ENCODE results near the gene SMCO3. TPM values are rescaled to one million over a fixed set of nuclear protein-coding genes. Genes with fewer than 3 reads are reported as not detected.
A peak's percentile ranks its signal among the peaks of the same experiment; 100 is the strongest.

SMCO3 gene
- total RNA-seq, 1 experiment from 2014 or later, result not detected

DNA sequence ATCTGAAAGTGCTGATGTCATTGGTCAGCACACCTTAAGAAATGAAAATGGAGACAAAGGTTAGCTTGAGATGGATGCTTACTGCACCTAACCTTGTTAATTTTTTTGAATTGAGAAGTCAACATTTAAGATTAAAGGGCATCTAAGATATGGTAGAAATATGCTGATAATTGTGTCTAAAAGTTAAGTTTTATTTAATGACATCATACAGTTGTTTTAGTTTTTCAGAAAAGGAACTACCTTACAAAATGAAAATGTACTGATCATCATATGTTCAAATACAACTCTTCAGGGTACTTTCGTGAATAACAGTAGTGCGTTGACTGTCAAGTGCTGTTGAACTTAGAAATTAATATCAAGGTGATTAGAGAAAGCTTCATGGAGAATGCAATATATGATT, 2.5 kb downstream of the SMCO3 start:
- POLR2A ChIA-PET (ENCODE audit: unreplicated experiment), result no interaction called here
- Histone ChIP-seq H3K9ac (ENCODE audit: low read length) (no peak overlapping the region), H3F3A (ENCODE audit: low read length, unreplicated experiment) (no peaks in the 10 kb centered on the region), H4K20me1 (ENCODE audit: low read length) (no peaks in the 10 kb centered on the region), H3K4me3 (ENCODE audit: low read length) (no peak overlapping the region), H3K9me2 (replicated peaks; ENCODE audit: low read length) (no peaks in the 10 kb centered on the region), H3K4me2 (ENCODE audit: low read length) (no peak overlapping the region), H3K27ac (ENCODE audit: low read length) (no peak overlapping the region), H3K4me1 (ENCODE audit: insufficient read depth, low read length) (no peaks in the 10 kb centered on the region), H3K9me3 (ENCODE audit: low read length) (no peaks in the 10 kb centered on the region), H3K79me2 (ENCODE audit: low read length) (no peaks in the 10 kb centered on the region), H3K36me3 (ENCODE audit: low read depth, low read length) (no peaks in the 10 kb centered on the region), H2AFZ (ENCODE audit: low read length) (no peak overlapping the region), H3K27me3 (ENCODE audit: low read length) (no peaks in the 10 kb centered on the region)
- intact Hi-C loops (cut with micrococcal nuclease), result loop anchor here (1.0 to 5.0 kb wide), 3 partner anchors 33 to 411 kb away; partner anchors contain the start of gene RERG
- CTCF ChIA-PET, result no interaction called here
- TF ChIP-seq EZH2phosphoT487 (IDR thresholded peaks at IDR 0.05; ENCODE audit: borderline replicate concordance, low read length) (no peak), EZH2 (IDR thresholded peaks at IDR 0.05; ENCODE audit: low read length, unreplicated experiment) (no peak), CTCF (conservative IDR thresholded peaks at IDR 0.05; ENCODE audit: low read depth, low read length) (no peak)
- no TSS peak for BruUV-seq (replicated peaks)
- ATAC-seq (no peak), DNase-seq (no peak)

- POLR2A ChIA-PET (ENCODE audit: unreplicated experiment), result no interaction called here
- H3K9me3 ChIP-seq (ENCODE audit: low read length), result no peaks in the 10 kb centered on the region
- BruUV-seq (replicated peaks), result no TSS peak
These were observed 3.0 kb downstream of the SMCO3 start for GRCh38 chr12:14810953-14811483.

More at GRCh38 chr12:14810953-14811483, 3.0 kb downstream of the SMCO3 start:
- H2AFZ ChIP-seq (ENCODE audit: low read length), result no peak overlapping the region
- intact Hi-C loops (cut with micrococcal nuclease), result loop anchor here (1.0 to 5.0 kb wide), 3 partner anchors 34 to 411 kb away; partner anchors contain the start of gene RERG
- H3K4me3 ChIP-seq (ENCODE audit: low read length), result no peak overlapping the region
- H4K20me1 ChIP-seq (ENCODE audit: low read length), result no peaks in the 10 kb centered on the region
- CTCF ChIA-PET, result interaction anchor here (0.5 kb wide), 1 partner anchor 14 kb away, joined by 4 read pairs; no protein-coding TSS in a partner anchor
- no peak overlapping the region for H3K4me2 ChIP-seq (ENCODE audit: low read length)
- H3K9ac ChIP-seq (ENCODE audit: low read length), result no peak overlapping the region
- no peak overlapping the region for H3K27ac ChIP-seq (ENCODE audit: low read length)
- ATAC-seq, result peak; percentile 87
- H3K27me3 ChIP-seq (ENCODE audit: low read length), result no peaks in the 10 kb centered on the region
- H3F3A ChIP-seq (ENCODE audit: low read length, unreplicated experiment), result no peaks in the 10 kb centered on the region
- H3K9me2 ChIP-seq (replicated peaks; ENCODE audit: low read length), result no peaks in the 10 kb centered on the region
- peak; percentile 61 for DNase-seq
- H3K36me3 ChIP-seq (ENCODE audit: low read depth, low read length), result no peaks in the 10 kb centered on the region
- H3K4me1 ChIP-seq (ENCODE audit: insufficient read depth, low read length), result no peaks in the 10 kb centered on the region
- no peaks in the 10 kb centered on the region for H3K79me2 ChIP-seq (ENCODE audit: low read length)
- TF ChIP-seq EZH2phosphoT487 (IDR thresholded peaks at IDR 0.05; ENCODE audit: borderline replicate concordance, low read length), result no peak
- TF ChIP-seq CTCF (conservative IDR thresholded peaks at IDR 0.05; ENCODE audit: low read depth, low read length), result peak; percentile 77
